H1 (cell line): Measurements from ENCODE around the gene MLPH. TPM values are rescaled to one million over a fixed set of nuclear protein-coding genes. Genes with fewer than 3 reads are reported as not detected.

Experiments
- CEBPB ChIP-seq: IDR thresholded peaks from 2 replicates; pipeline ENCODE4 v1.6.1; 2012; ENCODE audit warnings: low read depth, low read length
- CHD2 ChIP-seq: IDR thresholded peaks from 2 replicates; pipeline ENCODE4 v1.6.1; 2012; ENCODE audit warnings: low read length, improper control_type of control experiment
- RAD21 ChIP-seq, 2 experiments: IDR thresholded peaks in 1 of 2; conservative IDR thresholded peaks in 1 of 2; 2 replicates each; pipeline ENCODE4 v1.6.1; 2011; ENCODE audit warnings: low read depth in 2 of 2, low read length in 2 of 2, improper control_type of control experiment in 1 of 2, inconsistent platforms in 1 of 2, mild to moderate bottlenecking in 1 of 2, moderate library complexity in 1 of 2
- RBBP5 ChIP-seq: IDR thresholded peaks from 2 replicates; pipeline ENCODE4 v1.7.1; 2012; ENCODE audit warnings: low read depth, mild to moderate bottlenecking, inconsistent platforms, low read length, moderate library complexity, borderline replicate concordance
- SIN3A ChIP-seq, 2 experiments: IDR thresholded peaks in 1 of 2; conservative IDR thresholded peaks in 1 of 2; 2 replicates each; pipeline ENCODE4 v1.6.1; 2011 to 2012; ENCODE audit warnings: low read length in 2 of 2, improper control_type of control experiment in 1 of 2, low read depth in 1 of 2, mild to moderate bottlenecking in 1 of 2
- SP1 ChIP-seq: IDR thresholded peaks from 2 replicates; pipeline ENCODE4 v1.6.1; 2011; ENCODE audit warnings: low read depth, low read length
- TBP ChIP-seq: IDR thresholded peaks from 2 replicates; pipeline ENCODE4 v1.6.1; 2011; ENCODE audit warnings: low read depth, low read length, improper control_type of control experiment
- polyA plus RNA-seq, 7 experiments: library from polyadenylated mRNA; depleted of rRNA in 3 of 7; stranded (reverse) in 5 of 7; unstranded in 2 of 7; fragments of >200 nt in 5 of 7; fragments of 200-250 nt in 2 of 7; gene quantifications; 1 replicate in 5 of 7; 2 replicates in 1 of 7; 4 replicates in 1 of 7; pipeline versions ENCODE4 v1.2.1 to v1.2.3, GENCODE V29; 2011 to 2013; ENCODE audit warnings: missing spikeins in 2 of 7, mixed read lengths in 2 of 7
- total RNA-seq: library from RNA; stranded (reverse); fragmentation: NEBNext Ultra II Directional; extraction: Animal tissue kit (Norgen Biotek cat#: 25700); gene quantifications from 2 replicates; pipeline ENCODE4 v1.2.1, GENCODE V29; 2021
- TF ChIP-seq, protein P1 (sequence below), 3 experiments: IDR thresholded peaks; 1 replicate in 2 of 3; 2 replicates in 1 of 3; pipeline versions ENCODE4 v1.5.1 to v1.6.1; 2011; ENCODE audit warnings: low read length in 3 of 3, mild to moderate bottlenecking in 3 of 3, inconsistent platforms in 2 of 3, low read depth in 1 of 3, moderate library complexity in 1 of 3; ENCODE audit not compliant: insufficient read depth in 1 of 3; ENCODE audit errors: control extremely low read depth in 1 of 3

Gene MLPH
- total and polyA plus RNA-seq, 2 of the 8 experiments (the other 6 are each of a cell fraction or from before 2014, with no cell fraction given), result 12.7 to 17.0 TPM

DNA sequence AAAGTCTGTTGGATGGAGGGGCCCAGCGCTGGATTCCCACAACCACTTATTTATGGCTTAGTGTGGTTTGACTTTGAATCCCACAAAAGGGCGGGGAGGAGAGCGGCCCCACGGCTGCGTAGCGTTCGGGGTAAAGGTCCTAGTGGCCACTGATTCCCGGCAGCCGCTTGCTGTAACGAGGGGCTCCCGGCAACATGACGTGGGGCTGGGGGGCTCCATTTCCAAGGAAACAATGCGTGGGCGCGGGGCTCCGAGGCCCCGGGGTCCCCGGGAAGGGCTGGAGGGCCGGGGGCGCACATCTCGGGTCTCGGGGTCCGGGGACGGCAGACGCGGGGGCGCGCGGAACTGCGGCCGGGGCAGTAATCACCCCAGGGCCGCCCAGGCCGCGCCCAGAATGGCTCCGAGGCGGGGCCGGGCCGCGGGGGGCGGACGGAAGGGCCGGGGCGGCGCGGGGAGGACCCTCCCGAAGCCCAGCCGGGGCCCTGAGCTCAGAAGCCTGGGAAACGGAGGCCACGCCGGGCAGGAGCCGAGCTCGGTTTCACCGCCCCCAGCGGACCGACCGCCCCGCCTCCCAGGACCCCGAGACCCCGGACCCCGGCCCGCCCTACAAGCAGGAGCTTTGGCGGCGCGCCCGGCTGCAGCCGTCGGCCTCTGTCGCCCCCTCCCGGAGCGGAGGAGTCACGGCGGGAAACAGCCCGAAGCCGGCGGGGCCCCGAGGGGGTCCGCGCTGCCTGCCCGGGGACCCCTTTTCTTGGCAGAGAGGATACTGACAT lies 11.9 kb upstream of the MLPH start (continued):
- TF ChIP-seq CHD2, result 0 out of 2 replicates have a peak, but pooled peaks have one; percentile 14
- no peak for TF ChIP-seq CEBPB
- TF ChIP-seq SP1, result no peak
- peak; percentile 46 to 70; a peak in 3 of 4 replicates for TF ChIP-seq RAD21 (IDR thresholded peaks at IDR 0.05 in 1 of 2, conservative IDR thresholded peaks at IDR 0.05 in 1 of 2; ENCODE audit: low read depth in 2 of 2, low read length in 2 of 2)
- peak in 1 of 2 experiments; percentile 13; a peak in 1 of 4 replicates for TF ChIP-seq SIN3A (conservative IDR thresholded peaks at IDR 0.05 in 1 of 2, IDR thresholded peaks at IDR 0.05 in 1 of 2; ENCODE audit: low read depth in 1 of 2, low read length in 2 of 2)
- peak; percentile 24; the same call in 1 of the 2 replicates for TF ChIP-seq TBP
- TF ChIP-seq, protein P1, sequence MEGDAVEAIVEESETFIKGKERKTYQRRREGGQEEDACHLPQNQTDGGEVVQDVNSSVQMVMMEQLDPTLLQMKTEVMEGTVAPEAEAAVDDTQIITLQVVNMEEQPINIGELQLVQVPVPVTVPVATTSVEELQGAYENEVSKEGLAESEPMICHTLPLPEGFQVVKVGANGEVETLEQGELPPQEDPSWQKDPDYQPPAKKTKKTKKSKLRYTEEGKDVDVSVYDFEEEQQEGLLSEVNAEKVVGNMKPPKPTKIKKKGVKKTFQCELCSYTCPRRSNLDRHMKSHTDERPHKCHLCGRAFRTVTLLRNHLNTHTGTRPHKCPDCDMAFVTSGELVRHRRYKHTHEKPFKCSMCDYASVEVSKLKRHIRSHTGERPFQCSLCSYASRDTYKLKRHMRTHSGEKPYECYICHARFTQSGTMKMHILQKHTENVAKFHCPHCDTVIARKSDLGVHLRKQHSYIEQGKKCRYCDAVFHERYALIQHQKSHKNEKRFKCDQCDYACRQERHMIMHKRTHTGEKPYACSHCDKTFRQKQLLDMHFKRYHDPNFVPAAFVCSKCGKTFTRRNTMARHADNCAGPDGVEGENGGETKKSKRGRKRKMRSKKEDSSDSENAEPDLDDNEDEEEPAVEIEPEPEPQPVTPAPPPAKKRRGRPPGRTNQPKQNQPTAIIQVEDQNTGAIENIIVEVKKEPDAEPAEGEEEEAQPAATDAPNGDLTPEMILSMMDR (IDR thresholded peaks at IDR 0.05; ENCODE audit: control extremely low read depth in 1 of 3, insufficient read depth in 1 of 3, low read depth in 1 of 3, low read length in 3 of 3), result peak; percentile 63 to 90 (median 77)
- TF ChIP-seq RBBP5, result peak; percentile 41; the same call in 1 of the 2 replicates
